Uterus (tissue), 4 donors: ENCODE results near the gene ACVR1. TPM values are rescaled to one million over a fixed set of nuclear protein-coding genes. Genes with fewer than 3 reads are reported as not detected.
A peak's percentile ranks its signal among the peaks of the same experiment; 100 is the strongest.

Experiments used
- DNase-seq, 2 donors: peaks; one replicate each; pipeline ENCODE4 v3.0.0-alpha.2; 2019 to 2020
- H3K27ac ChIP-seq, 2 donors: fragments of 200-600 bp; sonication (generic); 1 replicate in 1 of 2; 2 replicates in 1 of 2; pipeline ENCODE4 v1.5.1; 2016 to 2018
- H3K27me3 ChIP-seq, 2 donors: fragments of 200-600 bp; sonication (generic); one replicate each; pipeline ENCODE4 v1.5.1; 2018 to 2019; ENCODE audit warnings: control low read depth in 1 of 2
- H3K36me3 ChIP-seq, 2 donors: fragments of 200-600 bp; sonication (generic); one replicate each; pipeline ENCODE4 v1.5.1; 2019; ENCODE audit warnings: control low read depth in 1 of 2
- H3K4me1 ChIP-seq, 2 donors: fragments of 200-600 bp; sonication (generic); one replicate each; pipeline ENCODE4 v1.5.1; 2018 to 2019; ENCODE audit warnings: control low read depth in 1 of 2
- H3K4me3 ChIP-seq, 2 donors: fragments of 200-600 bp; sonication (generic); 1 replicate in 1 of 2; 2 replicates in 1 of 2; pipeline ENCODE4 v1.5.1; 2018 to 2019; ENCODE audit warnings: mild to moderate bottlenecking in 1 of 2
- H3K9me3 ChIP-seq, 2 donors: fragments of 200-600 bp; sonication (generic); one replicate each; pipeline ENCODE4 v1.5.1; 2019; ENCODE audit warnings: control low read depth in 1 of 2
- POLR2A ChIP-seq, 2 donors: fragments of 450-650 bp; IDR thresholded peaks; one replicate each; pipeline ENCODE4 v1.6.1; 2016; ENCODE audit warnings: antibody characterized with exemption in 2 of 2, mild to moderate bottlenecking in 1 of 2, moderate library complexity in 1 of 2
- intact Hi-C: fragments of 100-400 bp; cut with DNase I; formaldehyde crosslinking; loops from one replicate; pipeline ENCODE4 v1.15.1; 2023; ENCODE audit warnings: low total_unique reads
- total RNA-seq, 4 donors: library from RNA; depleted of rRNA in 3 of 4; stranded (reverse); fragments of >200 nt in 3 of 4; gene quantifications; one replicate each; pipeline versions ENCODE4 v1.1.0 to v1.2.4, GENCODE V29; 2014 to 2023
- TF ChIP-seq, protein P1 (sequence below), 4 experiments: fragments of 200-600 bp in 2 of 4; fragments of 450-650 bp in 2 of 4; sonication (generic) in 2 of 4; IDR thresholded peaks; one replicate each; pipeline ENCODE4 v1.5.1; 2016 to 2019; ENCODE audit warnings: antibody characterized with exemption in 4 of 4, mild to moderate bottlenecking in 2 of 4, moderate library complexity in 1 of 4
- donor health status: DM: yes; HTN: yes; CAD: no.

Gene ACVR1
- total RNA-seq, 4 donors from 2014 or later: 30.3 to 398 (median 46.7) TPM

DNA sequence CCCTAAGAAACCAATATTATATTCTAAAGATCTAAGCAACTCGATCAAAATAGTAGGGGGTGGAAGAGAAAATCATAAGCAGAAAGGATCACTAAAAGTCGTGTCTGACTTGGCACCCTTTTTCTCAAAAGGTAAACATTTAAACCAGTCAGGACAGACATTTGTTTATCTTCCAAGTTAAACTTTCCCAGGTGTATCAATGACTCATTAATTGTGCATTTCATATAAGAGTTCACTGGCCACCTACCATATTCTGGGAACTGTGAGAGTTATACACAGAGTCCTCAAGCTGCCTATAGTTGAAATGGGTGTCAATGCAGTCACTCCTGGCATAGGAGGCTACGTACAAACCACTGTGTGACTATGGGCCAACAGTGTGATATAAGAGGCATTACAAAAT is 4.8 kb upstream of the ACVR1 start:
- no peak for DNase-seq
- Histone ChIP-seq H3K36me3 (no peaks in the 10 kb centered on the region), H3K27ac (no peak overlapping the region), H3K9me3 (no peaks in the 10 kb centered on the region), H3K4me1 (peaks cover 0 to 5% of the 10 kb centered on the region in 2 donors), H3K4me3 (no peak overlapping the region), H3K27me3 (no peaks in the 10 kb centered on the region)
- TF ChIP-seq, protein P1, sequence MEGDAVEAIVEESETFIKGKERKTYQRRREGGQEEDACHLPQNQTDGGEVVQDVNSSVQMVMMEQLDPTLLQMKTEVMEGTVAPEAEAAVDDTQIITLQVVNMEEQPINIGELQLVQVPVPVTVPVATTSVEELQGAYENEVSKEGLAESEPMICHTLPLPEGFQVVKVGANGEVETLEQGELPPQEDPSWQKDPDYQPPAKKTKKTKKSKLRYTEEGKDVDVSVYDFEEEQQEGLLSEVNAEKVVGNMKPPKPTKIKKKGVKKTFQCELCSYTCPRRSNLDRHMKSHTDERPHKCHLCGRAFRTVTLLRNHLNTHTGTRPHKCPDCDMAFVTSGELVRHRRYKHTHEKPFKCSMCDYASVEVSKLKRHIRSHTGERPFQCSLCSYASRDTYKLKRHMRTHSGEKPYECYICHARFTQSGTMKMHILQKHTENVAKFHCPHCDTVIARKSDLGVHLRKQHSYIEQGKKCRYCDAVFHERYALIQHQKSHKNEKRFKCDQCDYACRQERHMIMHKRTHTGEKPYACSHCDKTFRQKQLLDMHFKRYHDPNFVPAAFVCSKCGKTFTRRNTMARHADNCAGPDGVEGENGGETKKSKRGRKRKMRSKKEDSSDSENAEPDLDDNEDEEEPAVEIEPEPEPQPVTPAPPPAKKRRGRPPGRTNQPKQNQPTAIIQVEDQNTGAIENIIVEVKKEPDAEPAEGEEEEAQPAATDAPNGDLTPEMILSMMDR (IDR thresholded peaks at IDR 0.05): no peak
- TF ChIP-seq POLR2A (IDR thresholded peaks at IDR 0.05): no peak
- intact Hi-C loops: no loop called here

- Histone ChIP-seq H3K9me3 (no peaks in the 10 kb centered on the region), H3K4me1 (peaks cover 8 to 9% of the 10 kb centered on the region in 2 donors), H3K36me3 (no peaks in the 10 kb centered on the region), H3K27me3 (no peaks in the 10 kb centered on the region), H3K27ac (no peak overlapping the region), H3K4me3 (no peak overlapping the region)
- intact Hi-C loops: no loop called here
- DNase-seq: no peak
- TF ChIP-seq, protein P1 (IDR thresholded peaks at IDR 0.05): no peak
- no peak for TF ChIP-seq POLR2A (IDR thresholded peaks at IDR 0.05)
These were observed 1.8 kb upstream of the ACVR1 start for GRCh38 chr2:157877761-157878400.

- intact Hi-C loops: no loop called here
- Histone ChIP-seq H3K4me3 (peak overlapping the region; percentile 58 to 97), H3K9me3 (no peaks in the 10 kb centered on the region), H3K27ac (peak overlapping the region; percentile 92 to 99), H3K27me3 (no peaks in the 10 kb centered on the region), H3K36me3 (no peaks in the 10 kb centered on the region), H3K4me1 (peaks cover 8 to 9% of the 10 kb centered on the region in 2 donors)
- DNase-seq: no peak
- TF ChIP-seq, protein P1 (IDR thresholded peaks at IDR 0.05): no peak
- TF ChIP-seq POLR2A (IDR thresholded peaks at IDR 0.05): no peak
These were observed 632 bp upstream of the ACVR1 start for GRCh38 chr2:157876786-157877138.

DNA sequence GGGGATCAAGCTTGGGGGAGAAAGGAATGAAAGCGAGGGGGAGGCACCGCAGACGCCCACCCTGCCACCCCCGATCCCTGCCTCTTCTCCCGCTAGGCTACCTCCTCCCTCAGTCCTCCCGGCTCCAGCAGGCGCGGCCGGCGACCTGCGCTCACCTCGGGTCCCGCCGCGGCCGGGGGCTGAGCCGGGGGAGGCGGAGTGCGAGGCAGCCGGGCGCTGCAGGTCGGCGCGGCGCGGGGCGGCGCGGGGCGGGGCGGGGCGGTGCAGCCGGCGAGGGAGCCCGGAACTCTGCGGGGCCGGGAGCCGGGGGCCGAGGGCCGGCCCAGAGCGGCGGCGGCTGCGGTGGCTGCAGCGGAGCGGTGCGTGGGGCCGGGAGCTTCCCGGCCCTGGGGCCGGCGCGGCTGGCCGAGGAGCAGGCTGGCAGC is 477 bp downstream of the ACVR1 start:
- Histone ChIP-seq H3K4me3 (peak overlapping the region; percentile 58 to 97), H3K4me1 (peaks cover 8 to 9% of the 10 kb centered on the region in 2 donors), H3K9me3 (no peaks in the 10 kb centered on the region), H3K27ac (peak overlapping the region; percentile 92 to 99), H3K27me3 (no peaks in the 10 kb centered on the region), H3K36me3 (no peaks in the 10 kb centered on the region)
- peak; percentile 38 to 61 for DNase-seq
- no peak for TF ChIP-seq POLR2A (IDR thresholded peaks at IDR 0.05)
- TF ChIP-seq, protein P1 (IDR thresholded peaks at IDR 0.05): no peak
- intact Hi-C loops: no loop called here

DNA sequence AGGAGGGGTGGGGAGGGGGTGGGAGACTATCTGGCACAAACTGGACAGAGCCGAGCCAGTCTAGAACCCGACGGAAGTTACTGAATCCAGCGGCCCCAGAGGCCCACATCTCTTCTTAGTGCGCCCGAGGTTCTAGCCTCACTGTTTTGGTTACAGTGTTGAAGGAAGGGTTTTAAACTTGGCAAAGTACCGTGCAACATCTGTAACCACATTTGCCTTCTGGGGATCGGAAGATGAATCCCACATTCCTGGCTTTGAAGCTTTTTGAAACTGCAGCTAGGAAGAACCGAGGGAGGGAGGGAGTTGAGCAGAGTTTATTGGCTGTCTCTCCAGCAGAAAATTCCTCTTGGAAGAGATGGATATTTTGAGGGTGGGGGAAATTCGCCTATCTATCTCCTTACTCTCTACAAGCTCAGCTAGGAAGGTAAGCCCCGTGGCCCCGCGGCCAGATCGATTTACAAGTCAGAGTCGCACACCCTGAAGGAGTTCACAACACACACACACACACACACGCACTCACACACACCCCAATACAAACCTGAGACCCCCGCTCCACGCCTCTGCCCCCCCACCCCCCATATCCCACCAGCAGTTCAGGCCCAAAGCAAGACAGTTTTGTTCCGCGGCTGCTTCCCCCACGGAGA is 1.0 kb downstream of the ACVR1 start:
- TF ChIP-seq, protein P1 (IDR thresholded peaks at IDR 0.05): no peak
- TF ChIP-seq POLR2A (IDR thresholded peaks at IDR 0.05): no peak
- H3K4me1 ChIP-seq: peaks cover 8 to 9% of the 10 kb centered on the region in 2 donors

More for the DNA sequence above, 1.0 kb downstream of the ACVR1 start:
- Histone ChIP-seq H3K27me3 (no peaks in the 10 kb centered on the region), H3K27ac (peak overlapping the region; percentile 92 to 99), H3K36me3 (no peaks in the 10 kb centered on the region), H3K4me3 (peak overlapping the region; percentile 58 to 97), H3K9me3 (no peaks in the 10 kb centered on the region)
- intact Hi-C loops: no loop called here
- DNase-seq: peak; percentile 33 to 45
